ENCODE results near the gene ARHGAP25. TPM values are rescaled to one million over a fixed set of nuclear protein-coding genes. Genes with fewer than 3 reads are reported as not detected.

ARHGAP25 gene
- total RNA-seq, 1 donor from 2014 or later, result 5.8 TPM

DNA sequence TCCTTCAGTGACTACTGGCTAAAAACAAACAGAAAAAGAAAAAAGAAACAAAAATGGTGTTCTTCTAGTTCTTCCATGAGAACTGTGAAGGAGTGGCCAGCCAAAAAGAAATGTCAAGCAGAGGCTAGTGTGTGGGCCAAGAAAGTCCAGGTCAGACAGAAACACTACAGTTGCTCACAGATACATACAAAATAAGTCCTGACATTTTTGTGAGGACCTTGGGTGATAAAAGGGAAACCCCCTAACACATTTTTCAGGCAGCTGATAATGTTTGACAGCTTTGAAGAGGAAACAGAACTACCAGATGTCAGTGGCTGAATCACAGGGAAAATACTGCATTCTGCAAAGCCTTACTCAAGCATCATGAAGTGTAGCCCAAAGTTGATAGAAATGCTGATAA lies 28.1 kb downstream of the ARHGAP25 start:
- H2AFZ ChIP-seq (replicated peaks), result no peak overlapping the region
- Mint-ChIP-seq H3K4me1 (no peaks in the 10 kb centered on the region), H3K36me3 (no peaks in the 10 kb centered on the region), H3K9me3 (no peaks in the 10 kb centered on the region), H3K27ac (no peak overlapping the region), H3K27me3 (ENCODE audit: insufficient read depth, low read depth) (no peaks in the 10 kb centered on the region), H3K4me3 (no peak overlapping the region)
- H3K79me2 ChIP-seq (ENCODE audit: low read depth), result no peaks in the 10 kb centered on the region
- H3K9ac ChIP-seq, result no peak overlapping the region
- H3K27me3 ChIP-seq, result no peaks in the 10 kb centered on the region
- H3K9me3 ChIP-seq (ENCODE audit: low read depth), result no peaks in the 10 kb centered on the region
- TF ChIP-seq, protein P1, sequence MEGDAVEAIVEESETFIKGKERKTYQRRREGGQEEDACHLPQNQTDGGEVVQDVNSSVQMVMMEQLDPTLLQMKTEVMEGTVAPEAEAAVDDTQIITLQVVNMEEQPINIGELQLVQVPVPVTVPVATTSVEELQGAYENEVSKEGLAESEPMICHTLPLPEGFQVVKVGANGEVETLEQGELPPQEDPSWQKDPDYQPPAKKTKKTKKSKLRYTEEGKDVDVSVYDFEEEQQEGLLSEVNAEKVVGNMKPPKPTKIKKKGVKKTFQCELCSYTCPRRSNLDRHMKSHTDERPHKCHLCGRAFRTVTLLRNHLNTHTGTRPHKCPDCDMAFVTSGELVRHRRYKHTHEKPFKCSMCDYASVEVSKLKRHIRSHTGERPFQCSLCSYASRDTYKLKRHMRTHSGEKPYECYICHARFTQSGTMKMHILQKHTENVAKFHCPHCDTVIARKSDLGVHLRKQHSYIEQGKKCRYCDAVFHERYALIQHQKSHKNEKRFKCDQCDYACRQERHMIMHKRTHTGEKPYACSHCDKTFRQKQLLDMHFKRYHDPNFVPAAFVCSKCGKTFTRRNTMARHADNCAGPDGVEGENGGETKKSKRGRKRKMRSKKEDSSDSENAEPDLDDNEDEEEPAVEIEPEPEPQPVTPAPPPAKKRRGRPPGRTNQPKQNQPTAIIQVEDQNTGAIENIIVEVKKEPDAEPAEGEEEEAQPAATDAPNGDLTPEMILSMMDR (IDR thresholded peaks at IDR 0.05), result no peak
- no peak for TF ChIP-seq EZH2 (IDR thresholded peaks at IDR 0.05)
- TF ChIP-seq EZH2phosphoT487 (IDR thresholded peaks at IDR 0.05), result no peak
- no peaks in the 10 kb centered on the region for H3F3A ChIP-seq (ENCODE audit: low read depth)
- H3K27ac ChIP-seq, result no peak overlapping the region
- H3K36me3 ChIP-seq, result no peaks in the 10 kb centered on the region
- H3K4me1 ChIP-seq, result no peaks in the 10 kb centered on the region
- H3K4me2 ChIP-seq, result no peak overlapping the region
- no peak for DNase-seq (ENCODE audit: low spot score)
- H4K20me1 ChIP-seq (ENCODE audit: low read depth), result no peaks in the 10 kb centered on the region
- H3K4me3 ChIP-seq, result no peak overlapping the region

DNA sequence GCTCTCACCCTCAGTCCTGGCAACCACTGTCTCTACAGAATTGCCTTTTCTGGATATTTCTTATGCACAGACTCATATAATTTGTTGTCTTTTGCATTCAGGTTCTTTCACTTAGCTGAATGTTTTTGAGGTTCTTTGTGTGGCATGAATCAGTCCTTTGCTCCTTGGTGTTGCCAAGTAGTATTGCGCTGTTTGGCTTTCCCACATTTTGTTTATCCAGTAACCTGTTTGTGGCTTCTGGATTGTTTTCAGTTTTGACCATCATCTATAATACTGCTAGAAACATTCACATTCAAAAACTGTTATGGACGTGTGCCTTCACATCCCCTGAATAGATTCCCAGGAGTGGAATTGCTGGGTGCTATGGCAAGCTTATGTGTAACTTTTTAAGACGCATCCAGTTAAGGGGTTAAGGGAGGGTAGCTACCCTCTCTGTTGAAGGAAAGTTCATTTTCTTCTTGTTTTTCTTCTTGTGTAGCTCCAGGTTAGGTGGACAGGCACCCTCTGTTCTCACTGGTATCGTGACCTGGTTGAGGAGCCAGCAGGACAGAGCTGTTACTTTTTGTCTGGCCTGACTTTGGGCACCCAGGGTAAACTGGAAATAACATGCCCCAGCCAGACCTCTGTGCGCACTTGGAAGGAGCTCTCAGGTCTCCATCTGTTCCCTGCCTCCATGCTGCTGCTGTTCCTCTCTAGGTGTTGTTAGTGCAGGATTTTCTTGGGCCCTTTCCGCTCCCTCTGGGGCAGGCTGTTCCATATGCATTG lies 29.6 kb downstream of the ARHGAP25 start:
- Histone ChIP-seq H3K4me3 (no peak overlapping the region), H2AFZ (replicated peaks) (no peak overlapping the region), H3K79me2 (ENCODE audit: low read depth) (no peaks in the 10 kb centered on the region), H3K27me3 (no peaks in the 10 kb centered on the region), H3K4me2 (no peak overlapping the region), H3F3A (ENCODE audit: low read depth) (no peaks in the 10 kb centered on the region), H3K4me1 (no peaks in the 10 kb centered on the region), H3K9me3 (ENCODE audit: low read depth) (no peaks in the 10 kb centered on the region), H3K36me3 (no peaks in the 10 kb centered on the region), H3K9ac (no peak overlapping the region), H3K27ac (no peak overlapping the region), H4K20me1 (ENCODE audit: low read depth) (no peaks in the 10 kb centered on the region)
- Mint-ChIP-seq H3K36me3 (no peaks in the 10 kb centered on the region), H3K4me3 (no peak overlapping the region), H3K27ac (no peak overlapping the region), H3K9me3 (no peaks in the 10 kb centered on the region), H3K27me3 (ENCODE audit: insufficient read depth, low read depth) (no peaks in the 10 kb centered on the region), H3K4me1 (no peaks in the 10 kb centered on the region)
- TF ChIP-seq EZH2phosphoT487 (IDR thresholded peaks at IDR 0.05) (no peak), EZH2 (IDR thresholded peaks at IDR 0.05) (no peak)
- TF ChIP-seq, protein P1 (IDR thresholded peaks at IDR 0.05), result no peak
- DNase-seq (ENCODE audit: low spot score), result no peak

DNA sequence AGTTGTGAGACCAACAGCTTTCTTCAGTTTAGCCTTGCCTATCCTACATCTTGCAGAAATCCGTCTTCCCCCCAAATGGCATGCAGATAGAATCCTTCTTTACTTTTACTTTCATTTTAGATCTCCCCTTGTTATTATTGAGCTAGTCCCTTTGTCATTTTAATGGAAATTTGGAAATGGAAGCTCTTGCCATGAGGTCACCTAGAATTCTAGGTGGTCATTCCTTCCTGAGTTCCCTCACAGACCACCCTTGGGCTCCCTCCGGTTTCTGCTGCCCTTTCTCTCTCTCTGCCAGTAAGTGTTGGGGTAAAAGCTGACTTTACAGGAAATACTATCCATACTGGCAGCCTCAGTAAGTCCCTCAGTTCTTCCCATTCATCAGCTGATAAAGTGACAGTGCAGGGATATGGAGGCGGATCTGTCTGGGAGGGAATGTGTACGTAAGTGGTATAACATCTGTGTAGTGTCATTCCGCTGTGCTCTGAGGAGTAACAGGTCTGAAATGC lies 30.2 kb downstream of the ARHGAP25 start:
- no peak overlapping the region for H3K4me3 Mint-ChIP-seq

More for the DNA sequence above, 30.2 kb downstream of the ARHGAP25 start:
- no peaks in the 10 kb centered on the region for H3K27me3 Mint-ChIP-seq (ENCODE audit: insufficient read depth, low read depth)
- no peaks in the 10 kb centered on the region for H3K4me1 Mint-ChIP-seq
- H3K4me1 ChIP-seq, result no peaks in the 10 kb centered on the region
- no peak for DNase-seq (ENCODE audit: low spot score)
- H3K4me2 ChIP-seq, result no peak overlapping the region
- H4K20me1 ChIP-seq (ENCODE audit: low read depth), result no peaks in the 10 kb centered on the region
- no peaks in the 10 kb centered on the region for H3K9me3 ChIP-seq (ENCODE audit: low read depth)
- H3F3A ChIP-seq (ENCODE audit: low read depth), result no peaks in the 10 kb centered on the region
- no peaks in the 10 kb centered on the region for H3K36me3 Mint-ChIP-seq
- H3K4me3 ChIP-seq, result no peak overlapping the region
- no peaks in the 10 kb centered on the region for H3K9me3 Mint-ChIP-seq
- H3K27ac Mint-ChIP-seq, result no peak overlapping the region
- H3K27me3 ChIP-seq, result no peaks in the 10 kb centered on the region
- H3K27ac ChIP-seq, result no peak overlapping the region
- H3K79me2 ChIP-seq (ENCODE audit: low read depth), result no peaks in the 10 kb centered on the region
- TF ChIP-seq EZH2 (IDR thresholded peaks at IDR 0.05), result no peak
- TF ChIP-seq EZH2phosphoT487 (IDR thresholded peaks at IDR 0.05), result no peak
- TF ChIP-seq, protein P1 (IDR thresholded peaks at IDR 0.05), result no peak
- H3K9ac ChIP-seq, result no peak overlapping the region
- no peaks in the 10 kb centered on the region for H3K36me3 ChIP-seq
- no peak overlapping the region for H2AFZ ChIP-seq (replicated peaks)
